A172 (cell line): ENCODE results near the gene ATAD2B. TPM values are rescaled to one million over a fixed set of nuclear protein-coding genes. Genes with fewer than 3 reads are reported as not detected.

Experiments
- DNase-seq: peaks from one replicate; pipeline ENCODE4 v3.0.0-alpha.2; 2015; ENCODE audit warnings: low spot score
- total RNA-seq: library from RNA; depleted of rRNA; stranded (reverse); fragments of >200 nt; shearing (Covaris generic); gene quantifications from 2 replicates; pipeline ENCODE4 v1.2.3, GENCODE V29; 2014

The ATAD2B gene
- total RNA-seq, 1 experiment from 2014 or later = 13.7 TPM

DNA sequence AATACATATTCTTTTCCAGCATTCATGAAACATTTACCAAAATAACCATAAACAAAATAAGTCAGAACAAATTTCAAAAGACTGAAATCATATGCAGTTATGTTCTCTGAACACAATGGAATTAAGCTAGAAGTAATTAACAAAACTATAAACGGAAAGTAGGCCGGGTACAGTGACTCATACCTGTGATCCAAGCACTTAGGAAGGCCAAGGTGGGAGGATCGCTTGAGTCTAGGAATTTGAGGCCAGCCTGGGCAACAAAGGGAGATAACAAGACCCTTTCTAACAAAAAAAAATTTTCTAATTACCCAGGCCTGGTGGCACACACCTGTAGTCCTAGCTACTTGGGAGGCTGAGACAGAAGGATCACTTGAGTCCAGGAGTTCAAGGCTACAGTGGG, 14.9 kb downstream of the ATAD2B start:
- peak; percentile 34 for DNase-seq

DNA sequence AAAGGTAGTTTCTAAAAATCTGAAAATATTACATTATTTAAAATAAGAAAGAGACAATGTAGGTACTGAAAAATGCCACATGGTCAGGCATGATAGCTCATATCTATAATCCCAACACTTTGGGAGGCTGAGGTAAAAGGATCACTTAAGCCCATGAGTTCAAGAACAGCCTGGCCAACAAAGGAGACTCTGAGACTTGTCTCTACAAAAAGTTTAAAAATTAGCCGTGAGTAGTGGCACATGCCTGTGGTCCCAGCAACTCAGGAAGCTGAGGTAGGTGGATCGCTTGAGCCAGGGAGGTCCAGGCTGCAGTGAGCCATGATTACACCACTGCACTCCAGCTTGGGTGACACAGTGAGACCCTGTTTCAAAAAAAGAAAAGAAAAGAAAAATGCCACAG, 21.8 kb downstream of the ATAD2B start:
- DNase-seq = no peak

DNA sequence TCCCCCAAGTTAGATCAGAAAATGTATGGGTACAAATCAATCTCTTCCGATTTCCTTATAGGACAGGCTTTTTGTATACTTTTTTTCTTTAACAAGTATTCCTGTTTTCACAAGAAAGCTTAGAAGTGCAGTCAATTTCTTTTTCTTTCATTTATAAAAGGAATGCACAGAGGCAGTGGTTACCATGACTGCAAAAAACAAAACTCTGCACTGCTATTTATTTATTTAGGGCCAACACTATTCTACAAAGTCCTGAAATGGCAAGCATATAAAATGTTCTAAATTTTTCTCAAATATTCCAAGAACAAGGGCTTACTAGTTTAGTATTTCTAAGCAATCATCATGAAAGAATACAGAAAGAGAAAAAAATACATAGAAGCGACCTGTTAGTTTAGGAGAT, 22.2 kb downstream of the ATAD2B start:
- DNase-seq = no peak

DNA sequence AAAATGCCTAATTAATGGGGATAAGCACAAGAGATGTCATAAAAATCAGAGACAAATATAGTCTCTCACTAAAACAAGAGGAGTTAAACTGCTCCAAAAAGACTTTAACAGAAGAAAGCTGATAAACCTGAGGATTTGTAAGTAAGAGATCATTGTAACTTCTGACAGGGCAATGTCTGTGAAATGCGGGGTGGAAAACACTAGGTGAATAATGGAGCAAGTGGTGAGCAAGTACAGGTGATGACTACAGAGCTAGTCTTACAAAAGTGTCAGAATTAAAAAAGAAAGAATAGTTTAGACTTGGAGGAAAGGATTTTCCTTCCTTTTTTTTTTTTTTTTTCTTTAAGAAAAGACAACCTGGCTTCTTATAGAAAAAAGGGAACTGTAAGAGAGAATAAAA, 22.7 kb downstream of the ATAD2B start:
- no peak for DNase-seq

DNA sequence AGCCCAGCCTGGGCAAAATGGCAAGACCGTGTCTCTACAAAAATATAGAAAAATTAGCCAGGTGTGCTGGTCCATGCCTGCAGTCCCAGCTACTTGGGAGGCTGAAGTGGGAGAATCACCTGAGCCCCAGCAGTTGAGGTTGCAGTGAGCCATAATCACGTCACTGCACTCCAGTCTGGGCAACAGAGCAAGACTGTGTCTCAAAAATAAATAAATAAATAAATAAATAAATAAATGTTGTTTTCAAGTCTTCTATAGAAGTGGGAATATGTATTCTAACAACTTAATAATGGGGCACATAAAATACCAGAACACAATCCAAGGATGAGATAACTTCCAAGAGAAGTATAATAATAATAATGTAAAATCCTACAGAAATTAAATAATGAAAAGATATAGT, 23.9 kb downstream of the ATAD2B start:
- no peak for DNase-seq

DNA sequence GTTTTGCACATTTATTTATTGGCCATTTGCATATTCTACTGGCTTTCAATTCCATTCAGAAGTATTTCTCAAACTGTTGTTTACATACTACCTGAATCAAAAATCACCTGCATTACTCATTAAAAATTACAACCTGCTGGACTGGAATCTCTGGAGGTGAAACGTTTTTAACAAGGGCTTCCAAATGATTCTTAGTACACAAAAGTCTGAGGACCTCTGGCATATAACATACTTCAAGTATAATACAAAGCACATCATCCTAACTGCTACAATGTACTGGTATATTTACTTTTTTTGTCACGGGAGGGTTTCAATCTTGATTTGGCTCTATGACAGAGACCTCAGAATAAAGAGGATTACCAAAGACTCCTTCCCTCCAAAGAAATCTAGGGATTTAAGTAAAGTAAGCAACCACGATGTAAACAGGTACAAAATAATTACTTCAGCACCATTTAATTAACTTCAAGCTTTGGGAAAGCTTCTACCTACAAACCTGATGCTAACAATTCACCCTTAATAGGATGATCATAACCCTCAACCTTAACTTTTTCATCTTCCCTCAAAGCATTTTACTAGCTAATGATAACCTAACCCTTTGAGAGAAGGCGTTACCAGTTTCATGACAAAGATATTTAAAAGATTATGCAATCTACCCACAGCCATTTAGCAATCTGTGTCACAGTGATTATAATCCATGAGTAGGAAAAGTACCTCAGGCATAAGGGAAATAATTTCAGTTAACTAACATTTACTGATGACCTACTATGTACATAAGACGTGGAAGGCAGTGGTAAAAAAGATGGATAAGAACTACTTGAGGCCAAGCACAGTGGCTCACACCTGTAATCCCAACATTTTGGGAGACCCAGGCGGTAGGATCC, 24.7 kb downstream of the ATAD2B start:
- no peak for DNase-seq

DNA sequence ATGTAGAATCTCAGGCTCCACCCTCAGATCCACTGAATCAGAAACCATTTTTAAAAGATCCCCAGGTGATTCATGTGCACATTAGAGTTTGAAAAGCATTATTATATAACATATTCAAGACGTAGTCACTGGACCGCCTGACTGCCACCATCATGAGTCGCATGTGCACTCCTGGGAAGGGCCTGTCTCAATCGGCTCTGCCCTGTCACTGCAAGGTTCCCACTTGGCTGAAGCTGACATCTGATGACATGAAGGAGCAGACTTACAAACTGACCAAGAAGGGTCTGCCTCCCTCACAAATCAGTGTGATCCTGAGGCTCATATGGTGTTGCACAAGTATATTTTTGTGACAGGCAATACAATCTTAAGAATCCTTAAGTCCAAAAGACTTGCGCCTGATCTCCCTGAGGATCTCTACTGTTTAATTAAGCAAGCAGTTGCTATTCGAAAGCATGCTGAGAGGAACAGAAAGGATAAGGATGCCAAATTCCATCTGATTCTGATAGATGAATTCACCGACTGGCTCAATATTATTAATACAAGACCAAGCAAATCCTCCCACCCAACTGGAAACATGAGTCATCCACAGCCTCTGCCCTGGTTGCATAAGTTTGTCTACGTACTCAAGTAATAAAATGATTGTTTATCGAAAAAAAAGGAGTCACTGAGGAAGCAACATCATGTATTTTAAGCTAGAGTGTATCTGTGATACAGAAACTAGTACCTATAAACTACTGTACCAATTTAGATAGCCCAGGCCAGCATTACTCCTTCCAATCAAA, 26.2 kb downstream of the ATAD2B start:
- DNase-seq = peak; percentile 60

DNA sequence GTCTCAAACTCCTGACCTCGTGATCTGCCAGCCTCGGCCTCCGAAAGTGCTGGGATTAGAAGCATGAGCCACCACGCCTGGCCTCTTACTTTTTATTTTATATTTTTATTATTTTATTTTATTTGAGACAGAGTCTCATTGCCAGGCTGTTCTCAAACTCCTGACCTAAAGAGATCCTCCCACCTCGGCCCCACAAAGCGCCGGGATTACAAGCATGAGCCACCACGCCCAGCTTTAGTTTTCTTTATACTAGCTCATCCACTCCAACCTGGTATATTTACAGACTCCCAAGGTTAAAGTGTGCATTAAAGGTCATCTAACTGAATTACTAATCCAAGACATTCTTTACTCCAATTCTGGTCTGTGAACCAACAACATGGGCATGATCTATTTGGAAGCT, 26.8 kb downstream of the ATAD2B start:
- DNase-seq = no peak

DNA sequence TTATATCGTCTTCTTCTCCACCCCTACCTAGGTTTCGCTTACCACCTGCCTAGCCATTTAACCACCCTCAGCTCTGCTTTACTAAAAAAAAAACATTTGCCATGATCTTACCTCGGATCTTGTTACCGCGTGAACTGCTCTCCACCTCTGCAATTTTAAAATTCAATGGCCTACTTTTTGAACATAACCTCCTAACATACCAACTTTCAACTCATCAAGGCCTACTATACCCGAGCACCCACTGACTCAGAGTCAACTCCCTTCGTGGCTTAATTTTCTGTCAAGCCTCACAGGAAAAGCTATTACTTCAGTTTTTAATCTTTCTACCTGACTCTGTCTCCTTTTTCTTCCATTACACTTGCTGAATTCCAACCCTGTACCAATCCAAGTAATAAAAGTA, 55.7 kb downstream of the ATAD2B start:
- DNase-seq = no peak

DNA sequence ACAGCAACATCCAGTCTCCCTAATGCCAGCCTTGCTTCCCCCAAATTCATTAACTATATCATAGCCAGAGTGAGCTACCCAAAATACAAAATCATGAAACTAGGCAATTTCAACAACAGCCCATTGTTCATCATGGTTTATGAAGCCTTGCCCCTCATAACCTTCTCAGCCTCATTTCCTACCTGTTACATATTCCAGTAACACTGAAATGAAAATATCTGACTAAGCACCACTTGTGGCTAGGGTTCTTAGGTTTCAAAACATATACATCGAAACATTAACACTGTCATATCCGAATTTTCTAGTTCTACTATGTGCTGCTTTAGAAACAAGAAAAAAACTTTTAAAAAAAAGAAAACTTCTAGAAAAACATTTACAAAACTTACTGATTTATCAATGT, 59.5 kb downstream of the ATAD2B start:
- no peak for DNase-seq

DNA sequence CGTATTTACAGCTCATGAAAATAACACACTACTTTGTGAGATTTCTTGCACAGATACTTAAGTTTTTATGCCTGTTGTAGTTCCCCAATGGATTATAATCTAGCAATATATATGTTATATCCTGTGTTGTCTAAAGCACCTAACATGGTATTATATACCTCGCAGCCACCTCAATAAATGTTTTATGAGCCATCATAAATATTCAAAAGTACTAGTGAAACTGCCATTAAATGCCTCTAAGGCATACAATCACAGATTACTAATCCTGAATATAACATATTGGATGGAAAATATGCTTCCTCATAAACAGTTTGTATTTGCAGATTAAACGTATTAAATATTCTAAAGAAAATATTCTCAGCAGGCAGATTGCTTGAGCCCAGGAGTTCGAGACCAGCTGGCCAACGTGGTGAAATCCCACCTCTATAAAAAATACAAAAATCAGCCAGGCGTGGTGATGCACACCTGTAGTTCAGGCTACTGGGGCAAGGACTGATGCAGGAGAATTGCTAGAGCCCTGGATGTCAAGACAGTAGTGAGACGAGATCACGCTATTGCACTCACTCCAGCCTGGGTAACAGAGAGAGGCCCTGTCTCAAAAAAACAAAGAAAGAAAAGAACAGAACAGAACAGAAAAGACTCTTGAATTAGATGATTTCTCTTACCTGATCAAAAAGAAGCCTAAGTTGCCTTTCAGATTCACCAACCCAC, 64.1 kb downstream of the ATAD2B start:
- DNase-seq = no peak

DNA sequence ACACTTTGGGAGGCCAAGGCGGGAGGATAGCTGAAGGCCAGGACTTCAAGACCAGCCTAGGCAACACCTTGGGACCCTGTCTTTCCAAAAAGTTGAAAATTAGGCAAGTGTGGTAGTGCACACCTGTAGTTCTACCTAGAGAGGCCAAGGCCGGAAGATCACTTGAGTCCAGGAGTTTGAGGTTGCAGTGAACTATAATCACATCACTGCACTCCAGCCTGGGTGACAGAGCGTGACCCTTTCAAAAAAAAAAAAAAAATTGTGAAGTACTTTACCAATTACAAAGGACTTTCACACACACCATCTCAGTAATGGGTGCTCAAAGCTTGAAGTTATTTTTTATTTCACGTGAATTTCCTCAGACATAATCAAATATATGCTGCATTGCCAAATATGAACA, 65.0 kb downstream of the ATAD2B start:
- no peak for DNase-seq

DNA sequence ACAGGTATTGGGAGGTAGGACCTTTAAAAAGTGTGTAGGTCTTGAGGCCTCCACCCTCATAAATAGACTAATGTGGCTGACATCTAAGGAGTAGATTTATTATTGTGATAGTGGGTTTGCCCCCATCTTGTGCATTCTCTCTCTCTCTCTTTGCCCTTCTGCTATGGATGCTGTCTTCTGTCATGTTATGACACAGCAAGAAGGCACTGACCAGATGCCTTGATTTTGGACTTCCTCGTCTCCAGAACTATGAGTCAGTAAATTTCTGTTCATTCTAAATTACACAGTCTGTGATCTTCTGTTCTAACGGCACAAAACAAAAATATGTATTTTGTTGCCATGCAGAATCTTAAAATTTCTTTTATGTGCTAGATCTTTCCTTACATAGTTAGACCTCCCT, 66.9 kb downstream of the ATAD2B start:
- no peak for DNase-seq

DNA sequence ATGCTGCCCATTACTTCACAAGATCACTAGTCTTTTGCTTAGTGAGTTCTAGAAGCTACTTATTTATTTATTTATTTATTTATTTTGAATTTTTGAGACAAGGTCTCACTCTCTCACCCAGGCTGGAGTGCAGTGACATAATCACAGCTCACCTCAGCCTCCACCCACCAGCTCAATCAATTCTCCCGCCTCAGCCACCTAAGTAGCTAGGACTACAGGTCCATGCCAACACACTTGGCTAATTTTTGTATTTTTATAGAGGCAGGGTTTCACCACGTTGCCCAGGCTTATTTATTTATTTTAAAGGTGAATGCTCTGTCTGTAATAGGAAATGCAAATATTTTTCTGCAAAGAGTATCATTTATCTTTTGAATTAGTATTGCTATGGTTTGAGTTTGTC, 67.7 kb downstream of the ATAD2B start:
- DNase-seq = no peak

DNA sequence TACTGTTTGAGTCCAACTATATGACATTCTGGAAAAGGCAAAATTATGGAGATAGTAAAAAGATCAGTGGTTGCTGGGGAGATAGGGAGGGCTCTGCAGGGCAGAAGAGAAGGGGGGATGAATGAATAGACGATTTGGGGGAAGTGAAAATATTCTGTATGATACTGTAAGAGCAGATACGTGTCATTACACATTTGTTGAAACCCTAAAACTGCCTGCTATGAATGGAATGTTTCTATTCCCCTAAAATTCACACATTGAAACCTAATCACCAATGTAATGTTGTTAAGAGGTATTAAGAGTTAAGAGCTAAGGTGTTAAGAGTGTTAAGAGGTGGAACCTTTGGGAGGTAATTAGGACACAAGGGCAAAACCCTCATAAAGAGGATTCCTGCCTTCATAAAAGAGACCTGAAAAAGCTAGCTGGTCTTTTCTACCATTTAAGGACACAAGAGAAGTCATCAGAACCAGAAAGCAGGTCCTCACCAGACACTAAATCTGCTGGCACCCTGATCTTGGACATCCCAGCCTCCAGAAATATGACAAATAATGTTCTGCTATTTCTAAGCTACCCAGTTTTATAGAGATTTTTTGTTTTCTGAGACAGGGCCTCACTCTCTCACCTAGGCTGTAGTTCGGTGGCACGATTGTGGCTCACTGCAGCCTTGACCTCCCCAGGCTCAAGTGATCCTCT, 76.2 kb downstream of the ATAD2B start:
- no peak for DNase-seq

DNA sequence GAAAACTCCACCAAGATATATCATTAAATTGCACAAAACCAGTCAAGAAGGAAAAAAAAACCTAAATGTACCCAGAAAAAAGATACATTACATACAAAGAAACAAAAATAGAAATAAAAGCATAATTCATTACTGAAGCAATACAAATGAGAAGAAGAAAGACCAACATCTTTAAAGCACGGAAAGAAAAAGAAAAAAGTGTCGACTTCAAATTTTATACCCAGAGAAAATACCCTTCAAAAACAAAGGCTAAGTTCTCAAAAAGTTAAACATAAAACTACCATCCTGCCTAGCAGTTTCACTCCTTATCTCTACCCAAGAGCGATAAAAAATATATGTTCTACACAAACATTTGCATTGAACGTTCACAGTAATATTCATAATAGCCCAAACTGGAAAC, 82.0 kb downstream of the ATAD2B start:
- DNase-seq = no peak

DNA sequence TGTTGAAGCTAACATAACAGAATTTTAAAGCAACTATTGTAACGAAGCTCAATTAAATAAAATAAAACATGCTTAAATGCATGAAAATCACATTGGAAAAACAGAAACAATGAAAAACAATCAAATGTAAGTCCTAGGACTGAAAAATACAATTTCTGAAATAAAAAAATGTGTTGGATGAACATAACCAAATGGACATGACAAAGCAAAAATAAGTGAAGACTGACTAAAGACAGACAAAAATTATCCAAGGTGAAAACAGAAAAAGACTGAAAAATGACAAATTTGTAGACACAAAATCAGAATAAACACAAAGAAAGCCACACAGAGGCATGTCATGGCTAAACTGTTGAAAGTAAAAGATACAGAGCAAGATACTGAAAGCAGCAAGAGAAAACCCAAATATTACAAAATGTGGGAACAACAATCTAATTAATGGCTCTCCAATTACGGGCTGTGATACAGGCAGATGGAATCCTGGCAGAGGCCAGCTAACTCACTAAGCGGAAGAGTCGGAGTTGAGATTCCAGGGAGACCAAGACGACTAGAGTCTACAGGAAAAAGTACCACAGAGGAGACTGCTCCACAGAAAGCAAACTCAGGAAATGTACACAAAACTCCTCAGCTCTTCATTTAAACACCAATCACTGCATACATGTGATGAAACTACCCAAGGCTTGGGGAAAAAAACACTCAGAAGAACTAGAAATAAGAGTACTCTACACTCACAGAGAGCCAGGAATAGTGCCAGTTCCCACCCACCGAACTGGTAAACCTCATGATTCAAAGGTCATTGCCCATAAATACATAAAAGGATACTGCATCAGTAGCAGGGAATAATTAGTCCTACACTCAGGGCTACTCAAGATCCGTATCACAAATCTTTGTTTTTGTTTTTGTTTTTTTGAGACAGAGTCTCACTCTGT, 83.6 kb downstream of the ATAD2B start:
- DNase-seq = peak; percentile 13

DNA sequence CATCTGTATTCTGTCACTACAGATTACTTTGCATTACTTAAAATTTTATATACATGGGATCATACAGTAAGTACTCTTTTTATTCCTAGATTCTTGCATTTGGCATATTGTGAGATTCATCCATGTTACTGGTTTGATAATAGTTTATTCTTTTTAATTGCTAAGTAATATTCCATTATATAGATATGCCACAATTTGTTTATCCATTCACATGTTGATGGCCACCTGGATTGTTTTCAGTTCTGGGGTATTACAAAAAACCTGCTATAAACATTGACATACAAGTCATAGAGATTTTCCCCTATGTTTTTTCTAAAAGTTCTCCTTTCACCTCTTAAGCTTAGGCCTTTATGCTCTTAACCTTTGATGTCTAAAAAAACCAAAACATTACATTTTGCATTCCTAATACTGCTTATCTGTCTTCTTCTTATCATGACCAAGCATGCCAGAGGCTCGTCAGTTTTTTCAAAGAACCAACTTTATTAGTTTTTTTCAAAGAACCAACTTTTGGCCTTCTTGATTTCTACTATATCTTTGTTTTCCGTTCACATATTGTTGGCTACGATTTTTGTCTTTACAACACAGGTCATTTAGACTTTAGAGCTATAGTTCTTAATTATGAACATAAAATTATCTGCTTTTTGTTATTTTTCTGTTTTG, 86.9 kb downstream of the ATAD2B start:
- DNase-seq = no peak

DNA sequence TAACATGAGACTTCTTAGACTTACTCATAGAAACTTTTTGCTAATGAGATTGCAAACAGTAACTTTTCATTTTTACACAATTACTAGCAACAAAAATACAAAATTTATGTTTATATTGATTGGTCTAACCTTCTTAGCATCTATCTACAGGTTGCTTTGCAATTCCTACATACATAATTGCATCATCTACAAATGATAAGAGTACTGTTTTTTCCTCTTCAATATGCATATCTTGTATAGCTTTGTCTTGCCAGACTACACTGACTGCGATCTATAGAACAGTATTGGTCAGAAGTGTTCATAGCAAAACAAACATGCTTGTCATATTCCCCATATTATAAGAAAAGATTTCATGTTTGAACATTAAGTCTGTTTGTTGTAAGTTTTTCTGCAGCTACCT, 87.9 kb downstream of the ATAD2B start:
- DNase-seq = no peak

DNA sequence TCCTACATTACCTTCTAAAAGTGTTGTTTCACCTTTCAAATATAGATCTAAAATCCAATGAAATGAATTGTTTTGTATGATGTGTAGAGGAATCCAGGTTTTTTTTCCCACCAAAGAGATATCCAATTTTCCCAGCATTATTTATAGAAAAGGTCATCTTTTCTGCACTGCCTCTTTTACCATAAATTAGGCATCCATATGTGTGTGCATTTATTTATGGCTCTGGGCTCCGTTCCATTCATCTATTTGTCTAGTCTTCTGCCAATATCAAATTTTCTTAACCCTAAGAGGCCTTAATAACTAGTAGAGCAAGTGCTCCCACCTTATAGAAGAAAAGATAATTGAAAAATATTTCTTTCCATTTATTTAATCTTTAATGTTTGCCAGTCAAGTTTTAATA, 88.3 kb downstream of the ATAD2B start:
- no peak for DNase-seq
